ENCODE measurements around the gene GMEB2. TPM values are rescaled to one million over a fixed set of nuclear protein-coding genes. Genes with fewer than 3 reads are reported as not detected.
"Not testable (repeated sequence)": the region's sequence is repeated elsewhere in the genome, so short reads cannot be mapped to it uniquely, and the experiment has no call there.

Gene GMEB2
- total and polyA plus RNA-seq, 2 donors = 9.3 to 16.3 TPM

DNA sequence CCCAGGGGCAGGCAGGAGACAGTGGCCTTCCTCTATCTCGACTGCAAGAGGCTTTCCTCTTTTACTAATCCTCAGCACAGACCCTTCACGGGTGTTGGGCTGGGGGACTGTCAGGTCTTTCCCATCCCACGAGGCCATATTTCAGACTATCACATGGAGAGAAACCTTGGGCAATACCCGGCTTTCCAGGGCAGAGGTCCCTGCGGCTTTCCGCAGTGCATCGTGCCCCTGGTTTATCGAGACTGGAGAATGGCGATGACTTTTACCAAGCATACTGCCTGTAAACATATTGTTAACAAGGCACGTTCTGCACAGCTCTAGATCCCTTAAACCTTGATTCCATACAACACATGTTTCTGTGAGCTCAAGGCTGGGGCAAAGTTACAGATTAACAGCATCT lies 33.3 kb upstream of the GMEB2 start:
- H3K36me3 ChIP-seq (ENCODE audit: control insufficient read depth in 2 of 2, insufficient read depth in 2 of 2, low read length in 1 of 2) = peaks cover 28 to 35% of the 10 kb centered on the region in 2 donors
- peaks cover 17 to 31% of the 10 kb centered on the region in 2 donors for H3K4me1 ChIP-seq (ENCODE audit: control insufficient read depth in 2 of 2, insufficient read depth in 2 of 2, low read length in 2 of 2)
- 97% methylated on average over 10 of the region's 10 CpGs for WGBS
- not testable (repeated sequence) for H3K4me3 ChIP-seq (ENCODE audit: low read length in 2 of 2); H3K27ac ChIP-seq (ENCODE audit: low read depth in 1 of 2, low read length in 1 of 2); DNase-seq (ENCODE audit: low read depth in 6 of 9, low spot score in 9 of 9); H3K27me3 ChIP-seq (ENCODE audit: control insufficient read depth in 2 of 2, insufficient read depth in 1 of 2, low read length in 1 of 2); H3K9me3 ChIP-seq (ENCODE audit: control insufficient read depth in 2 of 2, insufficient read depth in 1 of 2, low read length in 1 of 2)

DNA sequence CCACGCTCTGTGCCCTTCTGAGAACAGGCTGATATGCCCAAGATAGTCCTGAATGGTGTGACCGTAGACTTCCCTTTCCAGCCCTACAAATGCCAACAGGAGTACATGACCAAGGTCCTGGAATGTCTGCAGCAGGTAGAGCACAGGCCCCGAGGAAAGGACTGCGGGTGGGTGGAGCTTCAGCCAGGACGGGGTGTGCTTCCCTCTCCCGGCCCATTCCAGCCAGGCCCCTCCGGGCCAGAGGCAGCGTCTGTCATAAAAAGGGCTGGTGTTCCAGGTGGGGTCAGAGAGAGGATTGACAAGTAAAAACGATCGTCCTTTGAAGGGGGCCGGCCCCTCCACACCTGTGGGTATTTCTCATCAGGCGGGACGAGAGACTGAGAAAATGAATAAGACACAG lies 32.5 kb upstream of the GMEB2 start:
- Histone ChIP-seq H3K9me3 (ENCODE audit: control insufficient read depth in 2 of 2, insufficient read depth in 1 of 2, low read length in 1 of 2) (peaks cover 0 to 2% of the 10 kb centered on the region in 2 donors), H3K4me3 (ENCODE audit: low read length in 2 of 2) (peak overlapping the region; percentile 88 to 95), H3K36me3 (ENCODE audit: control insufficient read depth in 2 of 2, insufficient read depth in 2 of 2, low read length in 1 of 2) (peaks cover 25 to 34% of the 10 kb centered on the region in 2 donors), H3K4me1 (ENCODE audit: control insufficient read depth in 2 of 2, insufficient read depth in 2 of 2, low read length in 2 of 2) (peaks cover 25 to 39% of the 10 kb centered on the region in 2 donors), H3K27ac (ENCODE audit: low read depth in 1 of 2, low read length in 1 of 2) (no peak overlapping the region), H3K27me3 (ENCODE audit: control insufficient read depth in 2 of 2, insufficient read depth in 1 of 2, low read length in 1 of 2) (no peaks in the 10 kb centered on the region)
- WGBS = 89% methylated on average over 13 of the region's 13 CpGs
- no peak for DNase-seq (ENCODE audit: low read depth in 6 of 9, low spot score in 9 of 9)

DNA sequence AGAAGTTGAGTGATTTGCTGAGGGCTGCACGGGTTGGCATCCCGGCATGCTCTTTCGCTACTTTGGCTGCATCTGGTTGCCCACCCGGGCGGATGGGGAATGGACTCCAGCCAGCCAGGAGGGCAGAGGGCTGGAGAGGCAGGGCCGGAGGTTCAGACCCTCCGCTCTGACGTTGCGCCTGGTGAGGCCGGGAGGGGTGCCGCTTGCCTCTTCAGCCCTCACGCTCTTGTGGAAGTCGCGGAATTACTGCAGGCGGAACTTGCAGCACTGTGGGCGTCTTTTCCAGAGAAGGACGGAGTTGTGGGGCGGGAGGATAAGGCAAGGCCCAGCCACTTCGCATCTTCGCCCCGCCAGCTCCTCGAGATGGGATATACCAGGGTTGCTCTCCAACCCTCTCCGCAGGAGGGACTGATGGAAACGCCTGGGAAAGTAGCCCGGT lies 31.9 kb upstream of the GMEB2 start:
- peaks cover 21 to 33% of the 10 kb centered on the region in 2 donors for H3K36me3 ChIP-seq (ENCODE audit: control insufficient read depth in 2 of 2, insufficient read depth in 2 of 2, low read length in 1 of 2)
- H3K9me3 ChIP-seq (ENCODE audit: control insufficient read depth in 2 of 2, insufficient read depth in 1 of 2, low read length in 1 of 2) = peaks cover 0 to 5% of the 10 kb centered on the region in 2 donors
- peak overlapping the region; percentile 88 to 95 for H3K4me3 ChIP-seq (ENCODE audit: low read length in 2 of 2)
- H3K4me1 ChIP-seq (ENCODE audit: control insufficient read depth in 2 of 2, insufficient read depth in 2 of 2, low read length in 2 of 2) = peaks cover 28 to 45% of the 10 kb centered on the region in 2 donors
- H3K27ac ChIP-seq (ENCODE audit: low read depth in 1 of 2, low read length in 1 of 2) = peak overlapping the region; percentile 73 to 84
- WGBS = 5% methylated on average over 25 of the region's 25 CpGs
- no peaks in the 10 kb centered on the region for H3K27me3 ChIP-seq (ENCODE audit: control insufficient read depth in 2 of 2, insufficient read depth in 1 of 2, low read length in 1 of 2)
- DNase-seq (ENCODE audit: low read depth in 6 of 9, low spot score in 9 of 9) = no peak

DNA sequence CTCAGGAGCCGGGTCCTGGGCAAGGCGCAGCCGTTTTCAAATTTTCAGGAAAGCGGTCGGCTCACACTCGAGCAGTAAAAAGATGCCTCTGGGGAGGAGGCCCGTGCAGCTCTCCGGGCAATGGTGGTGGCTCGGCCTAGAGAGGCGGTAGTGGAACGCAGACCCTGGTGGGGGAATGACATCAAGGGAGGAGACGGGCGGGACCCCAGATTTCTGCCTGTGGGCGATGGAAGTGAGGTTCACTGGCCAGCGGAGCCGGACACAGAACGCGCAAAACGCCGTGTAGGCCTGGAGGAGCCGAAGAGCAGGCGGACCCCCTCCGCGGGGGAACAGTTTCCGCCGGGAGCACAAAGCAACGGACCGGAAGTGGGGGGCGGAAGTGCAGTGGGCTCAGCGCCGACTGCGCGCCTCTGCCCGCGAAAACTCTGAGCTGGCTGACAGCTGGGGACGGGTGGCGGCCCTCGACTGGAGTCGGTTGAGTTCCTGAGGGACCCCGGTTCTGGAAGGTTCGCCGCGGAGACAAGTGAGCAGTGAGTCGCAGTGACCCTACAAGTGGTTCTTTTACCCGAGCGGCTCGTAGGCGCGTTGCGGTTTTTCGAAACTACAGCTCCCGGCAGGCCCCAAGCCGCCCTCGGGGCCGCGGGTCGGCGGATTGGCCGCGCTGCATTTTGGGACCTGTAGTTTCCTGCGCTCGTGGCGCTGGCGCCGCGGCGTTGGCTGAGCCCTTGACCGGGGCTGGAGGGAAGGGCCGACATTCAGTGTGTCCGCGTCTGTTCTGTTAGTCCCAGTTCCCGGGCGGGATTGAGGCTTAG lies 31.2 kb upstream of the GMEB2 start, which contains the start of gene RTEL1:
Gene RTEL1 (plus strand): TSS at position 376 of the 812 bp plus-strand sequence. CDS start 1,091 bp downstream, outside the sequence.
- peaks cover 0 to 5% of the 10 kb centered on the region in 2 donors for H3K9me3 ChIP-seq (ENCODE audit: control insufficient read depth in 2 of 2, insufficient read depth in 1 of 2, low read length in 1 of 2)
- 3% methylated on average over 73 of the region's 73 CpGs for WGBS
- H3K27me3 ChIP-seq (ENCODE audit: control insufficient read depth in 2 of 2, insufficient read depth in 1 of 2, low read length in 1 of 2) = no peaks in the 10 kb centered on the region
- peak; percentile 79 to 96 (median 89) for DNase-seq (ENCODE audit: low read depth in 6 of 9, low spot score in 9 of 9)
- H3K36me3 ChIP-seq (ENCODE audit: control insufficient read depth in 2 of 2, insufficient read depth in 2 of 2, low read length in 1 of 2) = peaks cover 15 to 26% of the 10 kb centered on the region in 2 donors
- H3K4me3 ChIP-seq (ENCODE audit: low read length in 2 of 2) = peak within 1 kb of the TSS; percentile 88 to 95
- H3K4me1 ChIP-seq (ENCODE audit: control insufficient read depth in 2 of 2, insufficient read depth in 2 of 2, low read length in 2 of 2) = peaks cover 28 to 47% of the 10 kb centered on the region in 2 donors
- peak within 1 kb of the TSS; percentile 73 to 84 for H3K27ac ChIP-seq (ENCODE audit: low read depth in 1 of 2, low read length in 1 of 2)

DNA sequence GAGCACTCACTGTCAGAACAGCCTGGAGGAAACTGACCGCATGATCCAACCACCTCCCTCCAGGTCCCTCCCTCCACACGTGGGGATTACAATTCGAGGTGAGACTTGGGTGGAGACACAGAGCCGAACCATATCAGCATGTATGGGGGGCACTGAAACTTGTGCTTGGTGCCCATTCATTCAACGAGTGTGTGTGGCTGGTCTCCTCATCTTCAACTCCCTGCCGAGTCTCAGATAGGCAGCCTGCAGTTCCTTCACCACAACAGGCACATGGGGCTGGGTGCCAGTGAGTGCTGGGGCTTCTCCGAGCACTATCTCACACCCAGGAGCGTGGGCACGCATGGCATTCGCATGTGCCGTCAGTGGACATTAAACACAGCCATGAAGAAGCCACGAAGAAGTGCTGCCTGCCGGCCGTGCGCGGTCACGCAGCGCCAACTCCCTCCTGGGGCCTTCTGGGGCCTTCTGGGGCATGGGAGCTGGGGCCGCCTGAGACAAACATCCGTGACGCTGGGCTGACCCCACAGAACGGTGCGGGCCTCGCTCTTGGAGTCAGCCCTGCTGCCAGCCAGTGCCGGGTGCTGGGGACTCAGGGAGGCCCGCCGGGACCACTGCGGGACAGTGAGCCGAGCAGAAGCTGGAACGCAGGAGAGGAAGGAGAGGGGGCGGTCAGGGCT lies 30.5 kb upstream of the GMEB2 start:
- 63% methylated on average over 31 of the region's 31 CpGs for WGBS
- DNase-seq (ENCODE audit: low read depth in 6 of 9, low spot score in 9 of 9) = peak in 1 of 9 donors; percentile 14
- Histone ChIP-seq H3K9me3 (ENCODE audit: control insufficient read depth in 2 of 2, insufficient read depth in 1 of 2, low read length in 1 of 2) (peaks cover 0 to 5% of the 10 kb centered on the region in 2 donors), H3K4me1 (ENCODE audit: control insufficient read depth in 2 of 2, insufficient read depth in 2 of 2, low read length in 2 of 2) (peaks cover 28 to 47% of the 10 kb centered on the region in 2 donors), H3K27ac (ENCODE audit: low read depth in 1 of 2, low read length in 1 of 2) (peak overlapping the region; percentile 73 to 84), H3K27me3 (ENCODE audit: control insufficient read depth in 2 of 2, insufficient read depth in 1 of 2, low read length in 1 of 2) (peaks cover 0 to 2% of the 10 kb centered on the region in 2 donors), H3K36me3 (ENCODE audit: control insufficient read depth in 2 of 2, insufficient read depth in 2 of 2, low read length in 1 of 2) (peaks cover 10 to 19% of the 10 kb centered on the region in 2 donors), H3K4me3 (ENCODE audit: low read length in 2 of 2) (peak overlapping the region; percentile 88 to 95)

DNA sequence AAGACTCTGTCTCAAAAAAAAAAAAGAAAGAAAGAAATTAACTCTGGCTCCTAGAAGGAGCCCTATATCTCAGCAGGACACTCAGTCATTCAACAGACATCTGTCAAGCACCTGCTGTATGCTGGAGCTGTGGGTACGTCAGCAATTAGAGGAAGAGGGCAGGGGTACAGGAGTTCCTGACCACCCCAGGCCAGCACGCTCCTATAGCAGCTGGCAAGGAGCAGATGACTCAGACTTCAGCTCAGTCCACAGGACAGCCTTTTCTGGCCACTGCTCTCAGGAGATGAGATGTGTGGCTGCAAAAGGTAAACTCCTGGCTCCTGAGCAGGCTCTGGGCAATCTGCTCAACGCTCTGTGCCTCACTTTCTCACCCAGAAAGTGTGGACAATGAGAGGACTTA lies 29.6 kb upstream of the GMEB2 start:
- Histone ChIP-seq H3K4me3 (ENCODE audit: low read length in 2 of 2) (no peak overlapping the region), H3K27ac (ENCODE audit: low read depth in 1 of 2, low read length in 1 of 2) (no peak overlapping the region), H3K27me3 (ENCODE audit: control insufficient read depth in 2 of 2, insufficient read depth in 1 of 2, low read length in 1 of 2) (peaks cover 0 to 8% of the 10 kb centered on the region in 2 donors), H3K36me3 (ENCODE audit: control insufficient read depth in 2 of 2, insufficient read depth in 2 of 2, low read length in 1 of 2) (peaks cover 8 to 10% of the 10 kb centered on the region in 2 donors), H3K9me3 (ENCODE audit: control insufficient read depth in 2 of 2, insufficient read depth in 1 of 2, low read length in 1 of 2) (peaks cover 0 to 5% of the 10 kb centered on the region in 2 donors), H3K4me1 (ENCODE audit: control insufficient read depth in 2 of 2, insufficient read depth in 2 of 2, low read length in 2 of 2) (peaks cover 36 to 55% of the 10 kb centered on the region in 2 donors)
- WGBS = 95% methylated on average over 3 of the region's 3 CpGs
- no peak for DNase-seq (ENCODE audit: low read depth in 6 of 9, low spot score in 9 of 9)

DNA sequence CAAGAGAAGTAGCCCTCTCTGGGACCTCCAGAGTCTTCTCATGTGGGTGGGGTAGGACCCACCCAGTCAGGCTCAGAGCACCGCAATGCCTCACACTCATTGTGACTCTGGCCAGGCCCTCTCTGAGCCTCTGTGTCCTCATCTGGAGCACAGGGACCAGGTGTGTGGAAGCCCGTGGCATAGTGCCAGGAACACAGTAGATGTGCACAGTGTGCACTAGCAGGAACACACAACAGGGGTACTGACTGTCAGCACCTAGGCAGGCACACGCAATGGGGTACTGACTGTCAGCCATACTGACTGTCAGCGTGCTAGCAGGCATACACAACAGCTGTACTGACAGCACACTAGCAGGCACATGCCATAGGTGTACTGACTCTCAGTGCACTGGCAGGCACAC lies 28.3 kb upstream of the GMEB2 start:
- peak in 1 of 9 donors; percentile 24 for DNase-seq (ENCODE audit: low read depth in 6 of 9, low spot score in 9 of 9)

DNA sequence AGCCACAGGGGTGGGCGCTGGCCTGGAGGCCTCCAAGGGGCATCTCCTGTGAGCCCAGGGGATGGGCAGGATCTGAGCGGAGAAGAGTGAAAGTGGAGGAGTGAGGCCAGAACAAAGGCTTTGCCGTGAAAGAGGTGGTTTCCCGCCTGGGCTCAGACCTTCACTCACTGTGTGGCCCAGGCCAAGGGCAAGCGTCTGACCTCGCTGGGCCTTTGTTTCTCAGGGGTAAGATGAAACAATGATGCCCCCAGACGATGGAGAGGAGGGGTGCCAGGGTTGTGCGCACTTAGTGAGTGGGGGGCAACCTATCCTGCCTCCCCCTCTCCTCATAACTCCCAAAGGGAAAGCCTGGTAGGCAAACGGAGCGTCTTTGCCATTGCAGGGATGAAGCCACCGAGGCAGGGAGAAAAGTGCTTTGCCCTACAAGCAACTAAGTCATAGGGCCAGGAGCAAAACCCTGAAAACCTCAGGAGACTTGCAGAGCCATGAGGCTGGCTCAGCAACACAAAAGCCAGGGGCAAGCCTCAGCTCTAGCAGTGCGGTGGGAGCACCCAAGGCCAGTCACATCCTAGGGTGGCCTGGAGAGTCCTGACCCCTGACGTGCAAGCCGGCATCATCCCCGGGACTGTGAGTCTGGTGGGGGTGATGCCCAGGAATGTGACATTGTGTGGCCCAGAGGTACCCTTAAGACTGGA lies 27.2 kb upstream of the GMEB2 start:
- H3K4me1 ChIP-seq (ENCODE audit: control insufficient read depth in 2 of 2, insufficient read depth in 2 of 2, low read length in 2 of 2) = peaks cover 32 to 53% of the 10 kb centered on the region in 2 donors
- H3K36me3 ChIP-seq (ENCODE audit: control insufficient read depth in 2 of 2, insufficient read depth in 2 of 2, low read length in 1 of 2) = peaks cover 0 to 3% of the 10 kb centered on the region in 2 donors
- 47% methylated on average over 15 of the region's 15 CpGs for WGBS
- peak overlapping the region; percentile 89 to 93 for H3K27ac ChIP-seq (ENCODE audit: low read depth in 1 of 2, low read length in 1 of 2)
- H3K27me3 ChIP-seq (ENCODE audit: control insufficient read depth in 2 of 2, insufficient read depth in 1 of 2, low read length in 1 of 2) = peaks cover 0 to 8% of the 10 kb centered on the region in 2 donors
- peak overlapping the region; percentile 78 to 98 for H3K4me3 ChIP-seq (ENCODE audit: low read length in 2 of 2)
- peak in 1 of 9 donors; percentile 37 for DNase-seq (ENCODE audit: low read depth in 6 of 9, low spot score in 9 of 9)
- peaks cover 0 to 5% of the 10 kb centered on the region in 2 donors for H3K9me3 ChIP-seq (ENCODE audit: control insufficient read depth in 2 of 2, insufficient read depth in 1 of 2, low read length in 1 of 2)

More for the DNA sequence above, 28.3 kb upstream of the GMEB2 start:
- H3K27ac ChIP-seq (ENCODE audit: low read depth in 1 of 2, low read length in 1 of 2) = peak overlapping the region; percentile 80 to 89
- H3K9me3 ChIP-seq (ENCODE audit: control insufficient read depth in 2 of 2, insufficient read depth in 1 of 2, low read length in 1 of 2) = peaks cover 0 to 5% of the 10 kb centered on the region in 2 donors
- no peak overlapping the region for H3K4me3 ChIP-seq (ENCODE audit: low read length in 2 of 2)
- no peaks in the 10 kb centered on the region for H3K36me3 ChIP-seq (ENCODE audit: control insufficient read depth in 2 of 2, insufficient read depth in 2 of 2, low read length in 1 of 2)
- H3K27me3 ChIP-seq (ENCODE audit: control insufficient read depth in 2 of 2, insufficient read depth in 1 of 2, low read length in 1 of 2) = peaks cover 0 to 8% of the 10 kb centered on the region in 2 donors
- H3K4me1 ChIP-seq (ENCODE audit: control insufficient read depth in 2 of 2, insufficient read depth in 2 of 2, low read length in 2 of 2) = peaks cover 36 to 57% of the 10 kb centered on the region in 2 donors
- WGBS = 70% methylated on average over 4 of the region's 4 CpGs

Measured in thymus (tissue), 11 donors.